Bone marrow (tissue), 2 donors: ENCODE measurements around the gene CDH26.
"Not testable (repeated sequence)": the region's sequence is repeated elsewhere in the genome, so short reads cannot be mapped to it uniquely, and the experiment has no call there.

Experiments
- DNase-seq, 2 donors: peaks; one replicate each; lab custom pipeline; 2025; lab: John Stamatoyannopoulos, UW

The CDH26 gene

GRCh38 chr20:59940956-59941294, 17.3 kb upstream of the CDH26 start:
- no peak for DNase-seq

GRCh38 chr20:59942245-59942644, 16.0 kb upstream of the CDH26 start:
- DNase-seq = no peak

GRCh38 chr20:59944726-59945125, 13.5 kb upstream of the CDH26 start:
- no peak for DNase-seq

- no peak for DNase-seq
Measured at GRCh38 chr20:59945175-59945574, 13.0 kb upstream of the CDH26 start.

GRCh38 chr20:59945731-59946130, 12.5 kb upstream of the CDH26 start:
- DNase-seq = no peak

- DNase-seq = no peak
Measured at GRCh38 chr20:59947376-59947775, 10.8 kb upstream of the CDH26 start.

GRCh38 chr20:59948212-59948611, 10.0 kb upstream of the CDH26 start:
- peak in 1 of 2 donors; percentile 9 for DNase-seq

GRCh38 chr20:59948828-59949720, 9.1 kb upstream of the CDH26 start:
- peak in 1 of 2 donors; percentile 44 for DNase-seq

- DNase-seq = no peak
Measured at GRCh38 chr20:59949911-59950310, 8.3 kb upstream of the CDH26 start.

- DNase-seq = no peak
Measured at GRCh38 chr20:59954718-59955117, 3.5 kb upstream of the CDH26 start.

- no peak for DNase-seq
Measured at GRCh38 chr20:59955131-59955796, 3.0 kb upstream of the CDH26 start.

- not testable (repeated sequence) for DNase-seq
Measured at GRCh38 chr20:59957568-59957967, 655 bp upstream of the CDH26 start.

GRCh38 chr20:59958626-59959025, 403 bp downstream of the CDH26 start:
- DNase-seq = no peak

GRCh38 chr20:59961423-59961822, 3.2 kb downstream of the CDH26 start:
- DNase-seq = no peak

GRCh38 chr20:59962155-59962554, 3.9 kb downstream of the CDH26 start:
- no peak for DNase-seq

- no peak for DNase-seq
Measured at GRCh38 chr20:59966428-59966827, 8.2 kb downstream of the CDH26 start.

- DNase-seq = no peak
Measured at GRCh38 chr20:59971428-59971827, 13.2 kb downstream of the CDH26 start.

GRCh38 chr20:59972037-59972801, 14.0 kb downstream of the CDH26 start:
- no peak for DNase-seq

- DNase-seq = no peak
Measured at GRCh38 chr20:59976156-59976782, 18.0 kb downstream of the CDH26 start.

- no peak for DNase-seq
Measured at GRCh38 chr20:59977086-59977485, 18.9 kb downstream of the CDH26 start.

GRCh38 chr20:59983076-59983475, 24.9 kb downstream of the CDH26 start:
- no peak for DNase-seq

GRCh38 chr20:59984541-59984940, 26.3 kb downstream of the CDH26 start:
- DNase-seq = peak in 1 of 2 donors; percentile 60
